ENCODE measurements around the gene MCCD1.
"Not testable (repeated sequence)": the region's sequence is repeated elsewhere in the genome, so short reads cannot be mapped to it uniquely, and the experiment has no call there.

The MCCD1 gene

GRCh38 chr6:31546339-31546957, 17.7 kb downstream of the MCCD1 start, which contains the start of gene ATP6V1G2:
TSS of gene ATP6V1G2 (minus strand) at chr6:31546608. CDS start at chr6:31546559, 49 bp downstream.
- FAIRE-seq, result no peak
- peak; percentile 98 for TF ChIP-seq CTCF (IDR thresholded peaks at IDR 0.05; ENCODE audit: insufficient read depth, missing control alignments)
- DNase-seq (ENCODE audit: insufficient read length, low spot score), result no peak

GRCh38 chr6:31546958-31547726, 18.4 kb downstream of the MCCD1 start, which contains the start of gene NFKBIL1:
TSS of gene NFKBIL1 (plus strand) at chr6:31547608. CDS start at chr6:31547695, 87 bp downstream.
- FAIRE-seq (no peak), DNase-seq (ENCODE audit: insufficient read length, low spot score) (peak; percentile 50)
- TF ChIP-seq CTCF (IDR thresholded peaks at IDR 0.05; ENCODE audit: insufficient read depth, missing control alignments), result no peak

GRCh38 chr6:31547727-31548543, 19.2 kb downstream of the MCCD1 start:
- DNase-seq (ENCODE audit: insufficient read length, low spot score) (no peak), FAIRE-seq (no peak)

GRCh38 chr6:31548544-31548873, 19.7 kb downstream of the MCCD1 start:
- TF ChIP-seq CTCF (IDR thresholded peaks at IDR 0.05; ENCODE audit: insufficient read depth, missing control alignments), result no peak
- FAIRE-seq (no peak), DNase-seq (ENCODE audit: insufficient read length, low spot score) (no peak)

More at GRCh38 chr6:31547727-31548543, 19.2 kb downstream of the MCCD1 start:
- TF ChIP-seq CTCF (IDR thresholded peaks at IDR 0.05; ENCODE audit: insufficient read depth, missing control alignments), result no peak

GRCh38 chr6:31551371-31551770, 22.6 kb downstream of the MCCD1 start:
- not testable (repeated sequence) for DNase-seq (ENCODE audit: insufficient read length, low spot score); FAIRE-seq
- TF ChIP-seq CTCF (IDR thresholded peaks at IDR 0.05; ENCODE audit: insufficient read depth, missing control alignments), result peak; percentile 44

GRCh38 chr6:31556307-31556706, 27.5 kb downstream of the MCCD1 start:
- FAIRE-seq, result no peak
- no peak for DNase-seq (ENCODE audit: insufficient read length, low spot score)
- no peak for TF ChIP-seq CTCF (IDR thresholded peaks at IDR 0.05; ENCODE audit: insufficient read depth, missing control alignments)

All from D721Med (cell line).